GM23338 (cell line): ENCODE results near the gene MAPK12. TPM values are rescaled to one million over a fixed set of nuclear protein-coding genes. Genes with fewer than 3 reads are reported as not detected.

Experiments
- ATAC-seq: fragments of 200-7000 bp; cut with Tn5 transposase; 3 replicates; pipeline ENCODE4 v1.9.1; 2020
- DNase-seq: peaks from one replicate; pipeline ENCODE4 v3.0.0-alpha.2; 2015; ENCODE audit warnings: low spot score
- H2AFZ ChIP-seq: fragments of 200-600 bp; sonication (generic); 2 replicates; pipeline ENCODE4 v1.8.0; 2016; ENCODE audit warnings: antibody characterized with exemption, mild to moderate bottlenecking, moderate library complexity
- H3F3A ChIP-seq: fragments of 200-600 bp; sonication (generic); replicated peaks from 2 replicates; pipeline ENCODE4 v1.8.0; 2017; ENCODE audit warnings: antibody characterized with exemption, mixed run types, low read depth
- H3K27ac ChIP-seq: fragments of 200-600 bp; sonication (generic); 2 replicates; pipeline ENCODE4 v1.6.1; 2016; ENCODE audit warnings: low read depth
- H3K27me3 ChIP-seq: fragments of 200-600 bp; sonication (generic); 2 replicates; pipeline ENCODE4 v1.8.0; 2016; ENCODE audit warnings: mild to moderate bottlenecking, mixed run types, moderate library complexity; ENCODE audit not compliant: insufficient read depth
- H3K36me3 ChIP-seq: fragments of 200-600 bp; sonication (generic); 2 replicates; pipeline ENCODE4 v1.8.0; 2016; ENCODE audit warnings: mild to moderate bottlenecking; ENCODE audit not compliant: insufficient read depth
- H3K4me1 ChIP-seq: fragments of 200-600 bp; sonication (generic); 2 replicates; pipeline ENCODE4 v1.8.0; 2016; ENCODE audit warnings: mild to moderate bottlenecking, moderate library complexity; ENCODE audit not compliant: insufficient read depth
- H3K4me2 ChIP-seq: fragments of 200-600 bp; sonication (generic); 2 replicates; pipeline ENCODE4 v1.7.1; 2017; ENCODE audit warnings: mixed run types
- H3K4me3 ChIP-seq: fragments of 200-600 bp; sonication (generic); 2 replicates; pipeline ENCODE4 v1.6.1; 2016; ENCODE audit warnings: mixed run types
- H3K79me2 ChIP-seq: fragments of 200-600 bp; sonication (generic); replicated peaks from 2 replicates; pipeline ENCODE4 v1.8.0; 2017; ENCODE audit warnings: mild to moderate bottlenecking; ENCODE audit not compliant: insufficient read depth
- H3K9me2 ChIP-seq: fragments of 200-600 bp; sonication (generic); 2 replicates; pipeline ENCODE4 v1.8.0; 2017; ENCODE audit not compliant: insufficient read depth
- H4K20me1 ChIP-seq: fragments of 200-600 bp; sonication (generic); replicated peaks from 2 replicates; pipeline ENCODE4 v1.8.0; 2017; ENCODE audit warnings: mild to moderate bottlenecking; ENCODE audit not compliant: insufficient read depth
- H3K27ac Mint-ChIP-seq: 2 replicates; pipeline ENCODE4 v1.8.0; 2020; ENCODE audit warnings: inconsistent platforms, mild to moderate bottlenecking, moderate library complexity, mixed read lengths
- H3K27me3 Mint-ChIP-seq: 3 replicates; pipeline ENCODE4 v1.8.0; 2022; ENCODE audit warnings: low read depth, mild to moderate bottlenecking, moderate library complexity, mixed read lengths, inconsistent platforms; ENCODE audit not compliant: insufficient read depth, poor library complexity
- H3K36me3 Mint-ChIP-seq: 3 replicates; pipeline ENCODE4 v1.8.0; 2021; ENCODE audit warnings: low read depth, mild to moderate bottlenecking, inconsistent platforms, moderate library complexity, mixed read lengths
- H3K4me1 Mint-ChIP-seq: 3 replicates; pipeline ENCODE4 v1.8.0; 2020; ENCODE audit warnings: mild to moderate bottlenecking, inconsistent platforms, mixed read lengths
- H3K4me3 Mint-ChIP-seq: 3 replicates; pipeline ENCODE4 v1.8.0; 2021; ENCODE audit warnings: moderate library complexity, mild to moderate bottlenecking, inconsistent platforms, mixed read lengths
- H3K9me3 Mint-ChIP-seq: 3 replicates; pipeline ENCODE4 v1.8.0; 2020; ENCODE audit warnings: moderate library complexity, mild to moderate bottlenecking, inconsistent platforms, mixed read lengths
- EZH2 ChIP-seq: fragments of 200-600 bp; sonication (generic); IDR thresholded peaks from one replicate; pipeline ENCODE4 v1.8.0; 2017; ENCODE audit warnings: antibody characterized with exemption, mild to moderate bottlenecking, low read depth; ENCODE audit not compliant: unreplicated experiment
- NANOG ChIP-seq: IDR thresholded peaks from 2 replicates; pipeline ENCODE4 v1.6.1; 2016; ENCODE audit warnings: antibody characterized with exemption, borderline replicate concordance
- ZNF114 ChIP-seq: fragments of 250-450 bp; sonication (Bioruptor Pico); IDR thresholded peaks from 2 replicates; pipeline ENCODE4 v1.5.0; 2020; ENCODE audit warnings: mild to moderate bottlenecking, moderate library complexity
- polyA plus RNA-seq: library from polyadenylated mRNA; unstranded; fragments of >200 nt; fragmentation: Nextera tagmentation; extraction: Ambion mirVana; gene quantifications from 2 replicates; pipeline ENCODE4 v1.2.1, GENCODE V29; 2016
- total RNA-seq: library from RNA; depleted of rRNA; stranded (reverse); fragments of >200 nt; shearing (Covaris generic); gene quantifications from 2 replicates; pipeline ENCODE4 v1.2.3, GENCODE V29; 2014
- TF ChIP-seq, protein P1 (sequence below): IDR thresholded peaks from one replicate; pipeline ENCODE4 v1.6.1; 2018; ENCODE audit warnings: antibody characterized with exemption; ENCODE audit not compliant: unreplicated experiment

Gene MAPK12
- total and polyA plus RNA-seq, 2 experiments from 2014 or later, result 10.4 to 26.1 TPM

DNA sequence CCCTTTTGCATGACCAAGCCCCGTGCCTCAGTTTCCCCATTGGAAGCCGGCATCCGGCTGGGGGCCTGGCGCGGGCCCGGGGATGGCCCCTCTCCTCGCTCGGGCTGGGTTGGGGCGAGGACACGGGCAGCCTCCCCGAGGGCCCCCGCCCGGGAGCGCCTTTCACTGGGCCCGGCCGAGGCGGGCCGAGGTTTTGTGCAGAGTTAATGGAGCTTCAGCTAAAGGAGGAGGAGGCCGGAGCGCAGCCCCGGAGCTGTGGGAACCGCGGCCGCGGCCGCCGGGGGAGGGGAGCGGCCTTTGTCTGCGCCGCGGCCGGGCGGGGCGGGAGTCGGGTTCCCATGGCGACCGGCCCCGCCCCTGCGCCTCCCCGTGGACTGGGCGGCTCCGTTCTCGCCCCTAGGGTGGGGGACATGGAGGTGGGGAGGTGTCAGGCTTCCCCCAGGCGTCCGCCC is 10.1 kb upstream of the MAPK12 start:
- H3K27ac Mint-ChIP-seq, result no peak overlapping the region
- ATAC-seq (peak; percentile 48), DNase-seq (peak; percentile 69)
- H3K27ac ChIP-seq, result no peak overlapping the region
- peaks cover 26% of the 10 kb centered on the region for H3K36me3 Mint-ChIP-seq
- peaks cover 54% of the 10 kb centered on the region for H3K27me3 ChIP-seq
- no peaks in the 10 kb centered on the region for H3K9me2 ChIP-seq
- H3K9me3 Mint-ChIP-seq, result peaks cover 12% of the 10 kb centered on the region
- TF ChIP-seq NANOG (no peak), EZH2 (peak; percentile 45)
- H3K4me1 ChIP-seq, result peaks cover 6% of the 10 kb centered on the region; the same call in 1 of the 2 replicates
- H3K4me3 Mint-ChIP-seq, result no peak overlapping the region
- H3K79me2 ChIP-seq, result no peaks in the 10 kb centered on the region
- no peak overlapping the region for H2AFZ ChIP-seq
- peaks cover 4% of the 10 kb centered on the region; the same call in 1 of the 3 replicates for H3K4me1 Mint-ChIP-seq
- H3K4me2 ChIP-seq, result peak overlapping the region; percentile 86
- H3F3A ChIP-seq, result peaks cover 8% of the 10 kb centered on the region; the same call in 1 of the 2 replicates
- peak overlapping the region; percentile 63 for H3K4me3 ChIP-seq
- peaks cover 36% of the 10 kb centered on the region for H3K27me3 Mint-ChIP-seq
- no peaks in the 10 kb centered on the region; the same call in 1 of the 2 replicates for H4K20me1 ChIP-seq
- 0 out of 2 replicates have a peak, but pooled peaks cover 2% of the 10 kb centered on the region for H3K36me3 ChIP-seq

DNA sequence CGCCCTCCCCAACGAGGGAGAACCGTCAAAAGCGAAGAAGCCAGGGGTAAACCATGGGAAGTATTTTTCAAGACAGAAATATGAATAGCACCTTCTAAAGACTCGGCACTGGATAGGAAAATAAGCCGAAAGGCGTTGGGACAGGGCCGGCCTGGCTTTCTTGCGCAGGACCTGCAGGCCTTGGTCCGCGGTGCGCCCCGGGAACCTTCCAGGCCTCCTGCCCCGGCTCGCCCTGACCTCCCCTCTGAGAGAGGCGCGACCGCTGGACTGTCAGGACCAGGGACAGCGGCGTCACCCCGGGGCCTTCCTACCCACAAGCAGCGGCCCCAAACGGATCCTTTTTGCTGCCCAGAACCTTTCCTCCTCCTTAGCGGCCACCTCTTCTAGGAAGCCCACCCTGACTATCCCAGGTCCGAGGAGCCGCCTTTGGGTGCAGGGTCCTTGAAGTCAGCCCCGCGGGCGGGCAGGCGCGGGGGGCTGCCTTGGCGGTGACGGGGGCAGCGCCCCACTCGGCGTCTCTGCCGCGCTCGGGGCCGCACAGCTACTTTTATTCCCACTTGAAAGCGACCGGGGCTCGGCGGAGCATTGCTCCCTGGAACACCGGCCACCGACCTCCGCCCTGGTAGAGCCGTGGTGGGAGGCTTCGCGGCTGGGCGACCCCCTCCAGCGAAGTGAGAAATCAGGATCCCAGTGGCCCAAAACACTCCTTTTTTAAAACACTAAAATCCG is 9.3 kb upstream of the MAPK12 start:
- Mint-ChIP-seq H3K27me3 (peaks cover 40% of the 10 kb centered on the region), H3K27ac (no peak overlapping the region), H3K4me1 (peaks cover 4% of the 10 kb centered on the region; the same call in 1 of the 3 replicates), H3K9me3 (peaks cover 4% of the 10 kb centered on the region), H3K4me3 (peak overlapping the region; percentile 57), H3K36me3 (peaks cover 19% of the 10 kb centered on the region)
- no peaks in the 10 kb centered on the region for H3K36me3 ChIP-seq
- no peak overlapping the region for H2AFZ ChIP-seq
- H3F3A ChIP-seq, result peaks cover 8% of the 10 kb centered on the region; the same call in 1 of the 2 replicates
- H3K4me1 ChIP-seq, result peaks cover 6% of the 10 kb centered on the region; the same call in 1 of the 2 replicates
- ATAC-seq (peak; percentile 55), DNase-seq (peak; percentile 92)
- no peaks in the 10 kb centered on the region for H3K9me2 ChIP-seq
- H3K4me2 ChIP-seq, result peak overlapping the region; percentile 86
- TF ChIP-seq, protein P1, sequence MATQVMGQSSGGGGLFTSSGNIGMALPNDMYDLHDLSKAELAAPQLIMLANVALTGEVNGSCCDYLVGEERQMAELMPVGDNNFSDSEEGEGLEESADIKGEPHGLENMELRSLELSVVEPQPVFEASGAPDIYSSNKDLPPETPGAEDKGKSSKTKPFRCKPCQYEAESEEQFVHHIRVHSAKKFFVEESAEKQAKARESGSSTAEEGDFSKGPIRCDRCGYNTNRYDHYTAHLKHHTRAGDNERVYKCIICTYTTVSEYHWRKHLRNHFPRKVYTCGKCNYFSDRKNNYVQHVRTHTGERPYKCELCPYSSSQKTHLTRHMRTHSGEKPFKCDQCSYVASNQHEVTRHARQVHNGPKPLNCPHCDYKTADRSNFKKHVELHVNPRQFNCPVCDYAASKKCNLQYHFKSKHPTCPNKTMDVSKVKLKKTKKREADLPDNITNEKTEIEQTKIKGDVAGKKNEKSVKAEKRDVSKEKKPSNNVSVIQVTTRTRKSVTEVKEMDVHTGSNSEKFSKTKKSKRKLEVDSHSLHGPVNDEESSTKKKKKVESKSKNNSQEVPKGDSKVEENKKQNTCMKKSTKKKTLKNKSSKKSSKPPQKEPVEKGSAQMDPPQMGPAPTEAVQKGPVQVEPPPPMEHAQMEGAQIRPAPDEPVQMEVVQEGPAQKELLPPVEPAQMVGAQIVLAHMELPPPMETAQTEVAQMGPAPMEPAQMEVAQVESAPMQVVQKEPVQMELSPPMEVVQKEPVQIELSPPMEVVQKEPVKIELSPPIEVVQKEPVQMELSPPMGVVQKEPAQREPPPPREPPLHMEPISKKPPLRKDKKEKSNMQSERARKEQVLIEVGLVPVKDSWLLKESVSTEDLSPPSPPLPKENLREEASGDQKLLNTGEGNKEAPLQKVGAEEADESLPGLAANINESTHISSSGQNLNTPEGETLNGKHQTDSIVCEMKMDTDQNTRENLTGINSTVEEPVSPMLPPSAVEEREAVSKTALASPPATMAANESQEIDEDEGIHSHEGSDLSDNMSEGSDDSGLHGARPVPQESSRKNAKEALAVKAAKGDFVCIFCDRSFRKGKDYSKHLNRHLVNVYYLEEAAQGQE, result peak; percentile 94
- TF ChIP-seq ZNF114 (no peak), EZH2 (peak; percentile 60)
- peak overlapping the region; percentile 63 for H3K4me3 ChIP-seq
- no peaks in the 10 kb centered on the region; the same call in 1 of the 2 replicates for H4K20me1 ChIP-seq
- H3K27me3 ChIP-seq, result peaks cover 61% of the 10 kb centered on the region
- no peaks in the 10 kb centered on the region for H3K79me2 ChIP-seq
- H3K27ac ChIP-seq, result no peak overlapping the region
